Lower leg skin (tissue), 3 donors: ENCODE results near the gene COL8A2.
A peak's percentile ranks its signal among the peaks of the same experiment; 100 is the strongest.

Experiments used
- CTCF ChIP-seq, 3 donors: fragments of 450-650 bp; IDR thresholded peaks; one replicate each; pipeline ENCODE4 v1.5.1; 2016; ENCODE audit warnings: antibody characterized with exemption in 3 of 3, mild to moderate bottlenecking in 3 of 3, moderate library complexity in 2 of 3
- POLR2A ChIP-seq, 2 donors: fragments of 450-650 bp; IDR thresholded peaks; one replicate each; pipeline ENCODE4 v1.6.1; 2016 to 2017; ENCODE audit warnings: antibody characterized with exemption in 2 of 2, mild to moderate bottlenecking in 1 of 2, moderate library complexity in 1 of 2

DNA sequence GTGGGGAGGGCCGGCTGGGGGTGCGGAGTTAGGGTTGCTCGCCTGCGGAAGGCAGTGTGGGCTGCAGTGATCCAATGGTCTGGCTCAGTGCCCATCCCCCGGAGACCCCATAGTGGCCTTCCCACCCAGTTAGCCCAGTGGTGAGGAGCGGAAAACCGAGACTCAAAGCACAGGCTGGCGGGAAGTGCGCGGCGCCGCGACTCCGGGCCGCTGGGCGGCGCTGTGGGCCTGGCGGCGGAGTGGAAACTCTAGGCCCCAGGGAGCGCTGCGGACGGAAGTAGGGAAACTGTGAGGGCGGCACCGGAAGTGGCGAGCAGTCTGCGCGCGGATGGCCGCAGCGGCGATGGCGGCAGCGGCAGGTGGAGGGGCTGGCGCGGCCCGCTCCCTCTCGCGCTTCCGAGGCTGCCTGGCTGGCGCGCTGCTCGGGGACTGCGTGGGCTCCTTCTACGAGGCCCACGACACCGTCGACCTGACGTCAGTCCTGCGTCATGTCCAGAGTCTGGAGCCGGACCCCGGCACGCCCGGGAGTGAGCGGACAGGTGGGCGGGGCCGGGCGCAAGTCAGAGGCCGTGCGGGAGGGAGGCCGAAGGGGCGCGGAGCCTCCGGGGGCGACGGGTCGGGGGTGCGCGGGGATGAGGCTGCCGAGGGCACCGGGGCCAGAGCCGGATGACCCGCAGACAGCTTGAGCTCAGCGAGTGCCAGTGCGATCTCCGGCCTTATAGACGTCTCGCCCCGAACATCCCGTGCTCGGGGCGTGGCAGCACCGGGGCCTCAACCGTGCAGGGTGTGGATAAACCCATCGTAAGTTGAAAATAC is 36.2 kb downstream of the COL8A2 start, which contains the start of gene ADPRS:
- TF ChIP-seq CTCF (IDR thresholded peaks at IDR 0.05) (peak in 2 of 3 donors; percentile 23 to 94), POLR2A (IDR thresholded peaks at IDR 0.05) (no peak)
